GM12864 (cell line): ENCODE results near the gene RGS5.

ENCODE experiments used
- DNase-seq: peaks from one replicate; pipeline ENCODE4 v3.0.0-alpha.2; 2011; ENCODE audit warnings: low read depth
- H3K4me3 ChIP-seq: 2 replicates; pipeline ENCODE4 v1.5.1; 2011; ENCODE audit warnings: mild to moderate bottlenecking, low read depth, low read length, control low read depth
- CTCF ChIP-seq: IDR thresholded peaks from 2 replicates; pipeline ENCODE4 v1.5.1; 2011; ENCODE audit warnings: low read depth, mild to moderate bottlenecking, moderate library complexity, low read length, control low read depth, inconsistent platforms; ENCODE audit errors: missing control alignments

The RGS5 gene

GRCh38 chr1:163147019-163147418, 55.7 kb downstream of the RGS5 start:
- no peak for TF ChIP-seq CTCF
- no peak for DNase-seq
- H3K4me3 ChIP-seq = no peak overlapping the region

GRCh38 chr1:163145435-163145834, 57.3 kb downstream of the RGS5 start:
- no peak for DNase-seq
- no peak overlapping the region for H3K4me3 ChIP-seq
- TF ChIP-seq CTCF = no peak

- DNase-seq = no peak
- TF ChIP-seq CTCF = no peak
- H3K4me3 ChIP-seq = no peak overlapping the region
Measured at GRCh38 chr1:163144418-163144817, 58.3 kb downstream of the RGS5 start.

- DNase-seq = no peak
- TF ChIP-seq CTCF = no peak
- no peak overlapping the region for H3K4me3 ChIP-seq
Measured at GRCh38 chr1:163142152-163142551, 60.6 kb downstream of the RGS5 start.

- no peak overlapping the region for H3K4me3 ChIP-seq
- TF ChIP-seq CTCF = no peak
- no peak for DNase-seq
Measured at GRCh38 chr1:163141556-163141955, 61.2 kb downstream of the RGS5 start.

- no peak overlapping the region for H3K4me3 ChIP-seq
- no peak for TF ChIP-seq CTCF
- no peak for DNase-seq
Measured at GRCh38 chr1:163137556-163138265, 65.0 kb downstream of the RGS5 start.

GRCh38 chr1:163131981-163132380, 70.7 kb downstream of the RGS5 start:
- no peak for TF ChIP-seq CTCF
- DNase-seq = no peak
- no peak overlapping the region for H3K4me3 ChIP-seq
